Measurements from ENCODE around the gene ADARB2. TPM values are rescaled to one million over a fixed set of nuclear protein-coding genes. Genes with fewer than 3 reads are reported as not detected.
"Not testable (repeated sequence)": the region's sequence is repeated elsewhere in the genome, so short reads cannot be mapped to it uniquely, and the experiment has no call there.

Gene ADARB2
- total RNA-seq, 1 experiment from 2014 or later: 0.90 TPM

DNA sequence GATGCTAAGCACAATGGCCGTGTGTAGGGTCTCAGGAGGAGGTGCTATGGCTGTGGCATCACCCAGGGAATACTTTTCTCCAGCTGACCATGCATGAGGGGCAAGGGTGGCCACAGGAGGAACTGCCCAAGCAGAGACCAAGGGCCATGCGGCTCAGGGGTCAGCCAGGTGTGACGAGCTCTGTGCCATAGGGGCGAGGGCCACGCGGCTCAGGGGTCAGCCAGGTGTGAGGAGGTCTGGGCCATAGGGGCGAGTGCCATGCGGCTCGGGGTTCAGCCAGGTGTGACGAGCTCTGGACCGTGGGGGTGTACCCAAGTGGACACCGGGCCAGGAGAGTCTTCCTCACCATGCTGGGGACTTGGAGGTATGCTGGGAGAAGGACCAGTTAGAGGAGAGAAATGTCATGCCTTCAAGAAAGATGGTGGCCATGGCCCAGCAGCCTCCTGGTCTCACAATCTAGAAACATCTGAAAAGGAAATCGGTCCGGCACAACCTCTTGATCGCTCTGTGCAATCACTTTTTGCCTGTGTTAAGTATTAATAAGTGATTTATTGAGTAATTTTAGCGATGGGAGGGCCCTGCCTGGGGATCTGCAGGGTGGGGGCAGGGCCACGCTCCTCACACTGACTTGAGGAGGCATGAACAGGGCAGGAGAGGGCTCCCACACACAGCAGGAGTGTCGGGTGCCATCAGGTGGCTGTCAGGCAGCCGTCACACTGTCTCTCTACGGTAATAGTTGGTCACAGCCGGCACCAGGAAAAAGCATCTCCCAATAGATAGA lies 265.0 kb downstream of the ADARB2 start:
- DNase-seq (ENCODE audit: low read depth, low spot score): no peak
- in situ Hi-C loops (cut with HindIII; ENCODE audit: low pct_unique_long_range_greater_than_20kb, low sequenced_read_pairs): no loop called here

DNA sequence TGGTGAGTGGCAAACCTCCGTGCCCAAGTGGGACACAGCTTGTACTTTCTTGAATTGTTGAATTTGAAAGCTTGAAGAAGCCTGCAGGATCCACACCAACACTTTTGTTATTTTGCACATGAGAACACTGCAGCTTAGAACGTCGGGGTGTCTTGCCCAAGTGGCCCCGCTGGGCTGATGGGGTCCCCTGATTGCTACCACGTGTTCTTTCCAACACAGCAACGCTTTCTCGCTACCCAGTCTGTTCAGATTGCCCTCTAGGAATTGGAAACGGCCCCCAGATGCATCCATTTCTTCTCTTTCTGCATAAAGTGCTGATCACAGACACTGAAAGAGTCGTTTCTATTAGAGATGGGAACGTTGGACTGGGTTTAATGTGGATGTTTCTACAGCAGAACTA lies 268.5 kb downstream of the ADARB2 start:
- in situ Hi-C loops (cut with HindIII; ENCODE audit: low pct_unique_long_range_greater_than_20kb, low sequenced_read_pairs): no loop called here
- no peak for DNase-seq (ENCODE audit: low read depth, low spot score)

DNA sequence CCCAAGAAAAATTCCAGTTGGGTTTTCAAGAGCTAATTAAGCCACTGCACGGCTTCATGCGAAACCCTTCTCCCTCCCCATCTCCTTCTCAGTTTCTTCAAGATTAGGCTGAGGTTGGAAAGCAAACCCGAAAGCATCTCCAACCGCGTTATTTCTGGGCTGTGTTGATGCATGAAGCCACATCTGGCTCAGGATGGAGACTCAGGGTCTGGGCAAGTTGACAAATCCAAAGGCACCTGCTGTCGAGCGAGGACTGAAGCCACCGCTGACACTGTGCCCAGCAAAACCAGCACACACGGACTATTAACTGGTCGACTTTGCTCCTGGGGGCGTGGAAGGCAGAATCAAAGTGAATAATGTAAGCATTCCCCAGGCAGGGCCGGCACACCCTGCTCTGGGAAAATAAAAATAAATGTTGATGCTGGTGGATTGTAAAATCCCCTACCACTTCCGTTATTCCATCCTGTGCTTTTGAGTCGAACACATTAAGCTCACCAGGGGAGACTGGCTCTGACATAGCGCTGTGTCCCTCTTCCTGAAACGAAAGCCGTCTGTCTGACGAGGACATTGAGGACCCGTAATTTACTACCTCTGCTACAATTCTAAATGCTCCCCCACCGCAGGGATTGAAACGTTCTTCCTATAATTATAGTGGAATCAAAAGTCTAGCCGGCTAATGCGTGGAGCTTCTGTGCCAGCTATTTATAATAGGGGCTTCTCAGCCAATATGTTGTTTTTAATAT lies 269.8 kb downstream of the ADARB2 start:
- in situ Hi-C loops (cut with HindIII; ENCODE audit: low pct_unique_long_range_greater_than_20kb, low sequenced_read_pairs): no loop called here
- DNase-seq (ENCODE audit: low read depth, low spot score): no peak

DNA sequence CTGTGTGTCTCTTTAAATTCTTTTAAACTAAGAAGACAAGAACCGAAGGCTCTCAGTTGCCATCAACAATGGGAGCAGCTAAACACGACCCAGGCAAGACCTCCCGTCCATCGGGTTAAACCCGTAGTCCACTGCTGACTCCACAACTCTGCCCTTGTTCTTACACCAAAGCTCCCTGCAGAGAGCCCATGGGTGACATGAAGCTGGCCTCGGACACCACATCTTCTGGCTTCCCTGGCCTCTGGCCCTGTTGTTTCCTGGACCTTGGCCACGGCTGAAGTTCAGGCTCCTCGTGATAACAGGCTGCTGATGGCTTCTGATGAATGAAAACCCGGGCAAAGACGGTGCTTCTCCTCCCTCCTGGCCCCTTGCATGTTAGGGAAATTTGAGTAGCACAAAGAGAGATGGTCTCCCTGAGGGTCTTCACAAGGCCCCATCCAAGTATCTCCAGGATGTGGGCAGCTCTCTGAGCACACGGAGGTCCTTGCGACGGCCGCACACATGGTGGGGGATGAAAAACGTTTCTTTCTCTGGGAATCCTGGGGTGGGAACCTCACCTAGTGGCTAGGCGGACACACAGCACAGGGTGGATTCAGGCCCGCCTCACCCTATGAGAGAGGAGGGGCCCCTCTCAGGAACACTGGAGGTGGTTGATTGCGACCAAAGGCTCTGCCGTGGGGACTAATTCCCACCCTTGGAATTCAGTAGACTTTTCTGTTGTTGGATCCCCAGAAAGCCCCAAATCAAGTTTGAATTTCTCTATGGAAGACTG lies 271.1 kb downstream of the ADARB2 start:
- no peak for DNase-seq (ENCODE audit: low read depth, low spot score)
- in situ Hi-C loops (cut with HindIII; ENCODE audit: low pct_unique_long_range_greater_than_20kb, low sequenced_read_pairs): no loop called here

DNA sequence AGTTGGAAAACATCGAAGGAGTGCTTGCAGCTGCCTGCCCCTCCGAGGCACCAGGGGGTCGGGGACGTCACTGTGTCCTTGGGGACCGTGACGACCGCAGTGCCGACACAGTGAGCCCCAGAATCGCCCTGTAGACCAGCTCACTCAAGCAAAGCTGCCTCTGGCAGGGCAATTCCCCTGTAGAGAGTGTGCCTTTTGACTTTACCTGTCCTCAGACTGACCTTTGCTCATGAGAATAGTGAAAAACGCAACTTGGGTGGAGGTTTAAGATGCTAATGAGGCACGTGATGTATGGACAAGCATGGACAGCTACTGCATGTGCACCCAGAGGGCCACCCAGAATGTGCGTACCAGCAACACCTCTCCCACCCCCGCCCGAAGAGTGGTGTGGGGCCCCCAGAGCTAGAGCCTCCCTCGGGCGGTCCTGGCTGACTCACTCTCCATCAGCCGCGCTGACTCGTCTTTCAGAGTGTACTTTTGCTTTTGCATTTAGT lies 271.9 kb downstream of the ADARB2 start:
- in situ Hi-C loops (cut with HindIII; ENCODE audit: low pct_unique_long_range_greater_than_20kb, low sequenced_read_pairs): no loop called here
- no peak for DNase-seq (ENCODE audit: low read depth, low spot score)

DNA sequence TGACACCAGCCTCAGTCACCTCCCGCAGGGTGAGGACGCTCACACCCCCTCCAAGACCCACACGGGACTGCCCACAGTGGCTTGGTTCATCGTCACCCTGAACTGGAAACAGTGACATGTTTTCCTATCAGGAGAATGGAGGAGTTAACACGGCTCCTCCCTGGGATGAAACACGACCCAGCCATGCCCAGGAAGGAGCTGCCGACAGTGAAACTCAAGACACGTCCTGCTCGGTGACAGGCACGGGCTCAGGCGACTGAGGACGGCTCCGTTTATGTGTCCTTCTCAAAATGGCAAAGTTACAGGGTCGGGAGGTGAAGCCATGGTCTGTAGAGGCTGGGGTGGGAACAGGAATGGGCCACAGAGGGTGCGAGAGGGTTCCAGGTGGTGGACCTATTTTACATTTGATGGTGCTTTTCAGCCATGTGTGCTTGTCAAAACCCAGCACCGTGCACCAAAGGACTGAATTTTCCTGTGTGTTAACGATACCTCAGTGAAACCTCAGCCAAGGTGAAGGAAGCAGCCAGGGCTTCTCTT lies 272.4 kb downstream of the ADARB2 start:
- DNase-seq (ENCODE audit: low read depth, low spot score): no peak
- in situ Hi-C loops (cut with HindIII; ENCODE audit: low pct_unique_long_range_greater_than_20kb, low sequenced_read_pairs): no loop called here

DNA sequence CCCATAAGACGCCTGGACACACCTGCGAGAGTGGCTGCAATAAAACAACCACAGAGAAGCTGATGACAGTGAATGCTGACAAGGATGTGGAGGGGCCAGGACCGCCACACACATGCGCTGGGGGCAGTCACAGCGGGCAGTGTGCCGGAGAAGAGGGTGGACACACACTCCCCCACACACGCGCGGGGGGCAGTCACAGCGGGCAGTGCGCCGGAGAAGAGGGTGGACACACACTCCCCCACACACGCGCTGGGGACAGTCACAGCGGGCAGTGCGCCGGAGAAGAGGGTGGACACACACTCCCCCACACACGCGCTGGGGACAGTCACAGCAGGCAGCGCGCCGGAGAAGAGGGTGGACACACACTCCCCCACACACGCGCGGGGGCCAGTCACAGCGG lies 273.4 kb downstream of the ADARB2 start:
- in situ Hi-C loops (cut with HindIII; ENCODE audit: low pct_unique_long_range_greater_than_20kb, low sequenced_read_pairs); DNase-seq (ENCODE audit: low read depth, low spot score): not testable (repeated sequence)

DNA sequence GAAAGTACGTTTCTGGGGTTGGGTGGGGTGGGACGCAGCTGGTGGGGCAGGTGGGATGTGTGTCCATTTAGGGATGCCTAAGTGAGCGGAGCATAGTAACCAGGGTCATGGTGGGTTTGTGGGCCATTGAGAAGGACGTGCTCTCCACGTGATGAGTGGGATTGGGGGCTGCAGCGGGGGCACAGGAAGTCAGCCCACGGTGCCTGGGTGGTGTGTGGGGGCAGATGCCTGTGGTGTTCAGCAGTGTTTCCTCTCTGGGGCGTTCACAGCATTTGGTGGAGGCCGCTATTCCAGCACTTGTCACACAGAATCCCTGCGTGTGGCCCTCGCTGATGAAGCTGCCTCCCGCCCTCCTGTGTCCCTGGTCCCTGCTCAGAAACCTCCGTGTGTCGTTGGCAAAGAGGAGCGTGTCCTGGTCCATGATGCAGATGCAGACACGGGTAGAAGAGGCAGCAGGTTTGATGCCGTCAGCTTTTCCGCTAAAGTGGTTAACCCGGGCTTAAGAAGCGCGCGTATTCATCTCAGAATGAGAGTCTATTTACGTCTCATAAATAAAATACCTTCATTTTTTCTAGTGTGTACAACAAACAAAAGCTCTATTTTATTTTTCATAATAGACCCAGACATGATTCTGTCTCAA lies 274.2 kb downstream of the ADARB2 start:
- no peak for DNase-seq (ENCODE audit: low read depth, low spot score)
- in situ Hi-C loops (cut with HindIII; ENCODE audit: low pct_unique_long_range_greater_than_20kb, low sequenced_read_pairs): no loop called here

DNA sequence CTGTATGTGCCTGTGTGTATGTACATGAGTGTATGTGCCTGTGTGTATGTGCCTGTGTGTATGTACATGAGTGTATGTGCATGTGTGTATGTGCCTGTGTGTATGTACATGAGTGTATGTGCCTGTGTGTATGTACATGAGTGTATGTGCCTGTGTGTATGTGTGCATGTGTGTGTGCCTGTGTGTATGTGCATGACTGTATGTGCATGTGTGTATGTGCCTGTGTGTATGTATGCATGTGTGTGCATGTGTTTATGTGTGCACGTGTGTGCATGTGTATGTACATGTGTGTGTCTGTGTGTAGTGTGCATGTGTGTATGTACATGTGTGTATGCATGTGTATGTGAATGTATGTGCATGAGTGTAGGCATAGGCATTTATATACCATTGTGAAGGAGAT lies 274.8 kb downstream of the ADARB2 start:
- no peak for DNase-seq (ENCODE audit: low read depth, low spot score)
- in situ Hi-C loops (cut with HindIII; ENCODE audit: low pct_unique_long_range_greater_than_20kb, low sequenced_read_pairs): no loop called here

DNA sequence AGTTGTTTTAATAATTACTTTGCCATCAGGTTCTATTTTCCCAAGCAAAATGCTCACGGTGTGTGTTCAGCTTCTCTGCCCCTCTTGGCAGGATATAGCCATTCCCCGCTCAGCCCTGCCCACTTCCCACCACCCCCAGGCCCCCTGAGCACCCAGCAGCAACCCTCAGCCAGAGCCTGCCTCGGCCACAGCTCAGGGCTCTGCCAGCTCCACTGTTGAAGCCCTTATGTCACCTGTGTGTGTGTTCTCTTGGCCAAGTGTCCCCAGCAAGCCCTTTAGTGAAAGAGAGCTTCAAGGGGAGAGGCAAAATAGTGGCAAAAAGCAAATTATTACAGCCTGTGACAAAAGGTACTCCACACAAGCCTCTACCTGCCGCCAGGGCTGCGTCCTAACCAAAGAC lies 275.3 kb downstream of the ADARB2 start:
- in situ Hi-C loops (cut with HindIII; ENCODE audit: low pct_unique_long_range_greater_than_20kb, low sequenced_read_pairs): no loop called here
- no peak for DNase-seq (ENCODE audit: low read depth, low spot score)

DNA sequence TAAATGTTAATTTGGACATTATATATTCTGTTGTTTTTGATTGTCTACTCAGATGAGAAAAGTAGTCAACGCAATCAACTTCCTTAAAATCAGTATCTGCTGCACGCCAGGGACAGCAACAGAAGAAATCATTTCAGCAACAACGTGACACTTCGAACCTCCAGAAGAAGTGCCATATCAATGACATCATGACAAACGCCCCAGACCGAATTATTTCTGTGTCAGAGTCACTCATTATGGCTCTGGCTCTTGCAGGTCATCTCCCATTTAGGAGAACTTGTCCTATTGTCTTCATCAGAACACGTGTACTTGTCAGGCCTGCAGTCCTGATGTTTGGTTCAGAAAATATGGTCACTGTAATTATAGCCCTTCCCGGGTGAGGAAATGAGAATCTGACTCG lies 276.3 kb downstream of the ADARB2 start:
- in situ Hi-C loops (cut with HindIII; ENCODE audit: low pct_unique_long_range_greater_than_20kb, low sequenced_read_pairs): no loop called here

DNA sequence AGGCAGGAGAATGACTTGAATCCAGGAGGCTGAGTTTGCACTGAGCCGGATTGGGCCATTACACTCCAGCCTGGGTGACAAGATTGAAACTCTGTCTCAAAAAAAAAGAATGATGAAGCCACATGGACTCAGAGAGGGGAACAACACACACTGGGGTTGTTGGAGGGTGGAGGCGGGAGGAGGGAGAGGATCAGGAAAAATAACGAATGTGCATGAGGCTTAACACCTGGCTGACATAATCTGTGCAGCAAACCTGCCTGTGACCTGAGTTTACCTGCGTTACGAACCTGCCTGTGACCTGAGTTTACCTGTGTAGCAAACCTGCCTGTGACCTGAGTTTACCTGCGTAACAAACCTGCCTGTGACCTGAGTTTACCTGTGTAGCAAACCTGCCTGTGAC lies 277.7 kb downstream of the ADARB2 start:
- in situ Hi-C loops (cut with HindIII; ENCODE audit: low pct_unique_long_range_greater_than_20kb, low sequenced_read_pairs): not testable (repeated sequence)

More for the DNA sequence above, 276.3 kb downstream of the ADARB2 start:
- no peak for DNase-seq (ENCODE audit: low read depth, low spot score)

DNA sequence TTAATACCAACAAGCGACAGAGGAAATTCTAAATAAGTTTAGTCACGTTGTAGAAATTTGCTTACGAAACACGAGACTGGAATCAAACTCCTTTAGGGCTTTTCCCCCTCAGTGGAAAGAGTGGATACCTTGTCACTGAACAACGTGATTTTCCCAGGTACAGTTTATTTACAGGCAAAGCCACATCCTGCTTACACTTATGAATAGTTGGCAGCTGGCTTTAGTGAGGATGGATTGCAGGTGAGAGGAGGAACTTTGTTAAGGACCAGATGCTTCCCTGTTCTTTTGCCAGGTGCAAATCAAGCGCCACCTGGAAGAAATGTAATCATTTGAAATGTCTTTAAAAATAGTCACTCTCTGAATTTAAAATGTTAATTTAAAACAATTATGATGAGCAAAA lies 282.4 kb downstream of the ADARB2 start:
- DNase-seq (ENCODE audit: low read depth, low spot score): no peak
- in situ Hi-C loops (cut with HindIII; ENCODE audit: low pct_unique_long_range_greater_than_20kb, low sequenced_read_pairs): no loop called here

More for the DNA sequence above, 277.7 kb downstream of the ADARB2 start:
- DNase-seq (ENCODE audit: low read depth, low spot score): not testable (repeated sequence)

DNA sequence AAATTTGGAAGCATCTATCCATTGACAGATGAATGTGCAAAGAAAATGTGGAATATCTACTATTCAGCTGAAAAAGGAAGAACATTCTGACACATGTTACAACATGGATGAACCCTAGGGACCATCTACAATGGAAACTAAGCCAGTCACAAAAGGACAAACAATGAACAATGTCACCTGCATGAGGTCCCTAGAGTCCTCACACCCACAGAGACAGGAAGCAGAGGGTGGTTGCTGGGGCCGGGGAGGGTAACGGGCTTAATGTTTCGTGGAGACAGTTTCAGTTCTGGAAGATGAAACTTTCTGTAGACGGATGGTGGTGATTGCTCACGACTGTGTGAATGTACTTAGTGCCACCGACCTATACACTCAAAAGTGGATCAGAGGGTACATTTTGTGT lies 282.9 kb downstream of the ADARB2 start:
- in situ Hi-C loops (cut with HindIII; ENCODE audit: low pct_unique_long_range_greater_than_20kb, low sequenced_read_pairs): no loop called here
- DNase-seq (ENCODE audit: low read depth, low spot score): no peak

DNA sequence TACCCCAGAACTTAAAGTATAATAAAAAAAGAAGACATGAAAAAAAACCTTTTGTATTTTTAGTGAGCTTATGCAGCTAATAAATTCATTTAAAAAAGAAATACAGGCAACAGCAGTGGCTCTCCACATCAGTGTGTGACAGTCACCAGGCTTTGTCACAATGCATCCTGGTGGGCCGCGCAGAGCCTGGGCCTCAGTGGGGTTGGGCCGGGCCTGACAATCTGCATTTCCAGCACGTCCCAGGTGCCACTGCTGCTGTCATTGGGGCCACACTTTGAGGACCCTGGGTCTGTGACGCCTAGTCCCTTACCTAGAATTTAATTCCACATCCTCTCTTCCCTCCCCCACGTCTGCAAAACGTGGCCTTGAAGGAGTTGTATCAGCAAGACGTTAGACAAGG lies 284.5 kb downstream of the ADARB2 start:
- in situ Hi-C loops (cut with HindIII; ENCODE audit: low pct_unique_long_range_greater_than_20kb, low sequenced_read_pairs): no loop called here

DNA sequence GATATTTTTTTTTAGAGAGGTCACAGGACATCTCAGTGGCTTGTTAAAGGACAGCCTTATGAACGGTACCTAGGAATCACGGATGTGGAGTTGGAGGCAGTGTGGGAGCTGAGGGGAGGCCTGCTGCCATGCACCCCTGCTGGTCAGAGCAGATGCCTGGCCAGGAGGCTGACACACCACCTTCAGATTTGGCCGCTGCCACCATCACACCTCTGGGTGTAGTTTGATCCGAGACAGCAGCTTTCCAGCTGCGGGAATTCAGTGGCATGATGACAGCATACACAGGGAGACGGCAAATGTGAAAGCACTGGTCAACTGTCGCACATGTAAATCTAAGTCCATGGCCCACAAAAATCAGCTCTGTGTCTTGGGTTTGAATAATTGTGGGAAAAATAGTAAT lies 285.4 kb downstream of the ADARB2 start:
- no peak for DNase-seq (ENCODE audit: low read depth, low spot score)
- in situ Hi-C loops (cut with HindIII; ENCODE audit: low pct_unique_long_range_greater_than_20kb, low sequenced_read_pairs): no loop called here

More for the DNA sequence above, 284.5 kb downstream of the ADARB2 start:
- no peak for DNase-seq (ENCODE audit: low read depth, low spot score)

DNA sequence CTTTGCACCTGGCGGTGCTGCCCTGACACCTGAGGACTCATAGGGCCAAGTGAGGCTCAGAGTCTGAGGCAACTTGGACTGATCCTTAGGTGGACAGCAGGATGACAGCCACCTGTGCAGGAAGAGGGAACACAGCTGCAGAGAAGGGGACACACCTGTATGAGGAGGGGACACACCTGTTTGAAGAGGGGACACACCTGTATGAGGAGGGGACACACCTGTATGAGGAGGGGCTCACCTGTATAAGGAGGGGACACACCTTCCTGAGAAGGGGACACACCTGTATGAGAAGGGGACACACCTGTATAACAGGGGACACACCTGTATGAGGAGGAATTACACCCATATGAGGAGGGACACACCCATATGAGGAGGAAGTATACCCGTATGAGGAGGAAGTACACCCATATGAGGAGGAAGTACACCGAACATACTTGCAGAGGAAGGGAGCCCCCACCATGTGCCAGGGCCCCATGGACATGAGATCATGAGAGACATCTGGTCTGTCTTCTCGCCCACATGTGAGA lies 285.9 kb downstream of the ADARB2 start:
- in situ Hi-C loops (cut with HindIII; ENCODE audit: low pct_unique_long_range_greater_than_20kb, low sequenced_read_pairs): no loop called here
- no peak for DNase-seq (ENCODE audit: low read depth, low spot score)
